Activated T-helper 1 cell treated with Interleukin-2 at 50 U/mL for 16 hours (primary cell): Measurements from ENCODE around the gene EHBP1.
"Not testable (repeated sequence)": the region's sequence is repeated elsewhere in the genome, so short reads cannot be mapped to it uniquely, and the experiment has no call there.

Experiments used
- DNase-seq: peaks from one replicate; pipeline ENCODE4 v3.0.0-alpha.2; 2020; ENCODE audit warnings: low read depth

The EHBP1 gene

DNA sequence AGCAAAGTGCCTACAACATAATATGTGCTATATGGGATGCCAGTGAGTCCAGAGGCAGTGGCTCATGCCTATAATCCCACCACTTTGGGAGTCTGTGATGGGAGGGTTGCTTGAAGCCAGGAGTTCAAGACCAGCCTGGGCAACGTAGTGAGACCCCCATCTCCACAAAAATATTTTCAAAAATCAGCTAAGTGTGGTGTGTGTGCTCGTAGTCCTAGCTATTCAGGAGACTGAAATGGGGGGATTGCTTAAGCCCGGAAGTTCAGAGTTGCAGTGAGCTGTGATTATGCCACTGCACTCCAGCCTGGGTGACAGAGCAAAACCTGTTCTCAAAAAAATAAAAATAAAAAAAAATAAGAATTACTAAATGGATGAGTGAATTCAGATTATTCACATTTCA lies 368.5 kb downstream of the EHBP1 start:
- DNase-seq, result no peak

DNA sequence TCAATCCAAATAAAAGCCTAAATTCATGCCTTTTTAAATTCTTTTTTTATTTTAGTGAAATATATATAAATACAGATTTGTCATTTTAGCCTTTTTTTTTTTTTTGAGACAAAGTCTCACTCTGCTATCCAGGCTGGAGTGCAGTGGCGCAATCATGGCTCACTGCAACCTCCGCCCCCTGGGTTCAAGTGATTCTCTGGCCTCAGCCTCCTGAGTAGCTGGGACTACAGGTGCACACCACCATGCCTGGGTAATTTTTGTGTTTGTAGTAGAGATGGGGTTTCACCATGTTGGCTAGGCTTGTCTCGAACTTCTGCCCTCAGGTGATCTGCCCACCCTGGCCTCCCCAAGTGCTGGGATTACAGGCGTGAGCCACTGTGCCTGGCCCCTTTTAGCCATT lies 368.9 kb downstream of the EHBP1 start:
- not testable (repeated sequence) for DNase-seq

DNA sequence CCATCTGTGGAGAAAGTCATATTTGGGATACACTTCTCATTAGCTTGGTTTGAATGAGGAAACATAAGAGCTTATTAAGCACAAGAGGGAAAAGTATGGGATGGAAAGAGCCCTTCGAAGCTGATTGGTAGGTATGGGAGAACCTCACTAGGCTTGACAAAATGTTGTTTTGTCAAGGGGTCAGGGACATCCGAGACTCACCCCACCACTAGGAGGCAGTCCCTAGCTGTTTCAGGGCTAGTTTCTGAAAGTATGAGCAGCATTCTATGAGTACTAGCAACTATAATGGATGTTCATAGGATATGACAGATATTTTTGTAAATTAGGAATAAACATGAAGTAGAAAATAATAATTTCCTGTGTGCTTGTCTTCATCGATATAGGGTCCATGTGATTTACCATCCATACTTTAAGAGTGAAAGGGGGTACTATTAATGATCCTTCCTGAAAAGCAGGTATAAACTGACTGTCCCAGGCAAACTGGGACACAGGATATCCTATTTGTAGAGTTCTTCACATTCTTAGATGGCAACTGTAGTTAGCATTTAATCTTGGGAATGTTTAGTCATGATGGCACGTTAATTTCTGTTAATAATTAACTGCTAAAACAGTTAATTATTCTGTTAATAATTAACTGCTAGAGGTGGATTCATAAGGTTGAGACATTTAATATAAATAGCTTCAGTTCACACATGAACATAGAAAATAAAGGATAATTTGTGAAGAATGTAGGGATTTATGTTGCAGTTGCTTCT lies 373.5 kb downstream of the EHBP1 start:
- no peak for DNase-seq

DNA sequence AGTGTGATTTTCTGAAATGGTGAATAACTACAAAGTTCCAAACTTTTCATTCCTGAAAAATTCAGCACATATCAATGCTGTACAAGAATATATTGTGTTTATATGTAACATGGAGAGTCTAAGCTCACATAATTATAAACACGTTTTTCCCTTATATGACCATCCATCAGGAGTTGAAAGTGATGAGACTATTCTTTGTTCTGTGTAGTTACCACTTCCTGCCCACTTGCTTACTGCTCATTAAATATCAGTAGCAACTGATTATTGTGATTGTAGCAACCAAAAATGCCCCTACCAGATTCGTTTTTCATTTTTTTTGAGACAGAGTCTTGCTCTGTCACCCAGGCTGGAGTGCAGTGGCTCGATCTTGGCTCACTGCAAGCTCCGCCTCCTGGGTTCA lies 375.9 kb downstream of the EHBP1 start:
- DNase-seq, result no peak

DNA sequence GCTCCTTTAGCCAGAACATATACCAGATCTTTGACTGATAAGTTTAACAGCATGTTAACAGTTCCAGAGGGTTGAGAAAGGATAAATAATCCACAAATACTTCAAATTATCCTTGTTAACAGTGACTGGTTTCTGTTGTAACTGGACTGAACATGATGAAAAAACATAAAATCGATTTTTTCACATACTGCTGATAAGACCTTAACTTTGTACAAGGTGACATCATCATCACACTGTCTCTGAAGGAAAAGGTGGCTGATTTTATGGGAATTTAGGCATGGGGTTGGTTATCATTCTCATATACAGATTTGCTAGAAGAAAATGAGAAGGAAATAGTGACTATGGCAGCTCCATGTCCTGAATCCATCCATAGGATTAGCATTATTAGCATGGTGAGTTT lies 381.2 kb downstream of the EHBP1 start:
- no peak for DNase-seq

GRCh38 chr2:63092401-63092800 lies 386.9 kb downstream of the EHBP1 start:
- DNase-seq, result no peak

DNA sequence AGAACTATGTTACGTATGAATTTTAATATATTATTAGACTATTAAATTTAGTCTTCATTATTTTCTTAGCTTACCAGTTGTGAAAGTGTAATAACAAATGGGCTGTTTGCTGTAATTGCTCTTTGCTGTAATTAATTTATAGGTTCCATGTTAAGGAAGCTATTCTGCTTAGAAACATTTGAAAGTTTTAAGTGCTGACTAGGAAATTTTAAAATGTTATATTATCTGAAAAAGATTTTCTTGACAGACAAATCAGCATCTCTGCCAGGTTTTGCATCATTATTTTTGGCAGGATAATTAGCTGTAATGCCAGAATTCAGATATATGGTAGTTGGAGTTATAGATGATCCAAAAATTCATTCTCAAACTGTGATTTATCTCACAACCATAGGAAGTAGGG lies 387.3 kb downstream of the EHBP1 start:
- DNase-seq, result no peak

GRCh38 chr2:63093502-63093901 lies 388.0 kb downstream of the EHBP1 start:
- no peak for DNase-seq
